Astrocyte of the spinal cord (primary cell): Measurements from ENCODE around the gene MAEA.

Source experiments
- DNase-seq: peaks from one replicate; pipeline ENCODE4 v3.0.0; 2011; ENCODE audit warnings: low read depth, low spot score
- H3K4me3 ChIP-seq: 2 replicates; pipeline ENCODE4 v1.5.1; 2011; ENCODE audit warnings: low read depth, mild to moderate bottlenecking, low read length, moderate library complexity
- CTCF ChIP-seq: IDR thresholded peaks from 2 replicates; pipeline ENCODE4 v1.5.1; 2012; ENCODE audit warnings: low read depth, mild to moderate bottlenecking, low read length, inconsistent platforms
- in situ Hi-C: cut with HindIII; loops from 2 replicates; pipeline ENCODE4 v1.10.0; 2017; ENCODE audit warnings: low sequenced_read_pairs

The MAEA gene

GRCh38 chr4:1362521-1362920 lies 72.8 kb downstream of the MAEA start:
- no peak overlapping the region for H3K4me3 ChIP-seq
- no peak for DNase-seq
- TF ChIP-seq CTCF: no peak
- in situ Hi-C loops: no loop called here

DNA sequence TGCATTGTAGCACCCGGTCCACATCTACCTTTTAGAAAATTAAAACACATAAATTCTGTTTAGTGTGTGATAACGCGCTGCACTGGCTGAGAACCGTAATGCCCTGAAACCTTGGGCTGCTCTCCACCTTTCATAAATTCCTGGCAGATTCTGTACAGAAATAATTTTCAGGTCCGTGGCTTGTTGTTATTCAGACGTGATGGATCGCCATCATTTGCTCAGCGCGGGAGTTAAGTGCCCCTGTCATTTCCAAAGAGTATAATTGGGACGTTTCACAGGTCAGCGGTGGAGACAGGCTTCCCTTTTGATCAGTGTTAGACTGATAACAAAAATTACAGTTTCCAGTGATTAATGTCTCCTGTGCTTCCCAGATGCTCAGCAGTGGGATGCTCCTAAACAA lies 73.8 kb downstream of the MAEA start:
- H3K4me3 ChIP-seq: no peak overlapping the region
- DNase-seq: no peak
- in situ Hi-C loops: no loop called here
- no peak for TF ChIP-seq CTCF

GRCh38 chr4:1364217-1364616 lies 74.5 kb downstream of the MAEA start:
- in situ Hi-C loops: no loop called here

GRCh38 chr4:1364748-1365147 lies 75.1 kb downstream of the MAEA start:
- DNase-seq: no peak
- in situ Hi-C loops: no loop called here
- H3K4me3 ChIP-seq: no peak overlapping the region
- TF ChIP-seq CTCF: no peak

More at GRCh38 chr4:1364217-1364616, 74.5 kb downstream of the MAEA start:
- DNase-seq: no peak
- no peak overlapping the region for H3K4me3 ChIP-seq
- no peak for TF ChIP-seq CTCF

GRCh38 chr4:1365271-1366178 lies 75.8 kb downstream of the MAEA start:
- in situ Hi-C loops: no loop called here
- no peak overlapping the region for H3K4me3 ChIP-seq
- no peak for TF ChIP-seq CTCF
- DNase-seq: no peak

DNA sequence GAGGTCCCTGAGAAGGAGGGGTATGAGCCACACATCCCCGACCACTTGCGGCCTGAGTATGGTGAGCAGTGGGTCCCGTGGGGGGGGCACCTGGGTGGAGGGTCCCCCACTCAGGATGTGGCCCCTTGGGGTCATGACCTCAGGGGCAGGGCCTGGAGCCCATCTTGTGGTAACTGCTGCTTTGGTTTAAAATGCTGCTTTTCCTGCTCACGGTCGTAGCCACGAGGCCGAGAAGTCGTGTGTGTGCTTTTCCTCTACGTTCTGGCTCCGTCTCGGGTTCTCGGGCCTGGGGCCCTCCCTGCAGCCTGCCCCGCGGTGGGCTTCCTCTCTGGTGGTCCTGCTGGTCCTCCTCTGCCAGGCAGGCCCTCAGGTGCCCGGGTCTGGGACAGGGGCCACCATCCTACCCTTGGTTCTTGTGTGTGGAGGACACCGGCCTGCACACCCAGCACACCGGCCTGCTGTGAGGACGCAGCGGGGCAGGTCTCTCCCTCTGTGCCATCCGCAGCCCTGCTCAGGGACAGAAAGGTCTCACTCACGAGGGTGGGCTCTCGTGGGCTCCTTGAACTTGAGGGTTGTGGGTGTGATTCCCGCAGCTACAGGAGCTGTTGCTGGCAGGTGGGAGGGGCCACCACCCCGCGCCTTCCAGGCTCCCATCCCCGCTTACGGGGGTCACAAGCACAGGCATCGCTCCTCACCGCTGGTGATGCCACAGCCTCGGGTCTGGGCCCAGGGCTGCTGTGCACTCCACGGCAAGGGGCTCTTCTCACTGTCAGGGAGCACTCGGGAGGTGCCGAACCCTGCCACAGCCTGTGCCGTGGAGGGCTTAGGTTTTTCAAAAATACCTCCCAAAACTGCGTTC lies 76.9 kb downstream of the MAEA start:
- no peak for DNase-seq
- in situ Hi-C loops: no loop called here
- no peak for TF ChIP-seq CTCF
- no peak overlapping the region for H3K4me3 ChIP-seq
